ENCODE data around the gene TP53TG5. TPM values are rescaled to one million over a fixed set of nuclear protein-coding genes. Genes with fewer than 3 reads are reported as not detected.

The TP53TG5 gene
- total RNA-seq, 6 experiments from 2014 or later = not detected

GRCh38 chr20:45406260-45407066, 28.3 kb upstream of the TP53TG5 start:
- Histone ChIP-seq H3K27ac (peak overlapping the region; percentile 28 to 40 (median 30)), H3K36me3 (peaks cover 0 to 3% (median 0%) of the 10 kb centered on the region in 4 donors), H3K9me3 (no peaks in the 10 kb centered on the region), H3K4me1 (peaks cover 0 to 9% (median 0%) of the 10 kb centered on the region in 4 donors), H3K4me3 (peak overlapping the region; percentile 65 to 73 (median 66)), H3K27me3 (no peaks in the 10 kb centered on the region)
- peak; percentile 9 for TF ChIP-seq POLR2A (IDR thresholded peaks at IDR 0.05)
- no peak for TF ChIP-seq CTCF (IDR thresholded peaks at IDR 0.05)
- 2% methylated on average over 21 of the region's 87 CpGs for WGBS (ENCODE audit: insufficient coverage, low coverage, low lambda C conversion rate, missing lambda C conversion rate)
- intact Hi-C loops (cut with DNase I) = no loop called here
- ATAC-seq (peak; percentile 57 to 69 (median 60)), DNase-seq (peak in 2 of 3 donors; percentile 61 to 73)

- DNase-seq = peak in 1 of 3 donors; percentile 31
- H3K36me3 ChIP-seq = peaks cover 0 to 3% (median 0%) of the 10 kb centered on the region in 4 donors
Measured at GRCh38 chr20:45405571-45406259, 27.6 kb upstream of the TP53TG5 start.

GRCh38 chr20:45404438-45404837, 26.3 kb upstream of the TP53TG5 start:
- no peak for ATAC-seq
- Histone ChIP-seq H3K36me3 (no peaks in the 10 kb centered on the region), H3K27ac (no peak overlapping the region), H3K4me3 (no peak overlapping the region), H3K27me3 (no peaks in the 10 kb centered on the region), H3K4me1 (peaks cover 0 to 9% (median 0%) of the 10 kb centered on the region in 4 donors), H3K9me3 (peaks cover 0 to 4% (median 0%) of the 10 kb centered on the region in 4 donors)
- no peak for TF ChIP-seq CTCF (IDR thresholded peaks at IDR 0.05)
- TF ChIP-seq POLR2A (IDR thresholded peaks at IDR 0.05) = no peak
- WGBS (ENCODE audit: insufficient coverage, low coverage, low lambda C conversion rate, missing lambda C conversion rate) = 93% methylated on average over 1 of the region's 1 CpG
- intact Hi-C loops (cut with DNase I) = no loop called here
- no peak for DNase-seq

More at GRCh38 chr20:45405571-45406259, 27.6 kb upstream of the TP53TG5 start:
- ATAC-seq = peak; percentile 14 to 34 (median 24)
- intact Hi-C loops (cut with DNase I) = no loop called here
- H3K27me3 ChIP-seq = no peaks in the 10 kb centered on the region
- WGBS (ENCODE audit: insufficient coverage, low coverage, low lambda C conversion rate, missing lambda C conversion rate) = 22% methylated on average over 8 of the region's 49 CpGs
- peaks cover 0 to 9% (median 0%) of the 10 kb centered on the region in 4 donors for H3K4me1 ChIP-seq
- H3K4me3 ChIP-seq = peak overlapping the region; percentile 65 to 73 (median 66)
- H3K27ac ChIP-seq = peak overlapping the region in 2 of 3 donors; percentile 28 to 40
- no peaks in the 10 kb centered on the region for H3K9me3 ChIP-seq
- TF ChIP-seq CTCF (IDR thresholded peaks at IDR 0.05) (no peak), POLR2A (IDR thresholded peaks at IDR 0.05) (no peak)

GRCh38 chr20:45402946-45403345, 24.8 kb upstream of the TP53TG5 start:
- TF ChIP-seq POLR2A (IDR thresholded peaks at IDR 0.05) (no peak), CTCF (IDR thresholded peaks at IDR 0.05) (no peak)
- Histone ChIP-seq H3K36me3 (no peaks in the 10 kb centered on the region), H3K9me3 (peaks cover 0 to 4% (median 0%) of the 10 kb centered on the region in 4 donors), H3K27me3 (no peaks in the 10 kb centered on the region), H3K27ac (no peak overlapping the region), H3K4me1 (peaks cover 0 to 9% (median 0%) of the 10 kb centered on the region in 4 donors), H3K4me3 (no peak overlapping the region)
- intact Hi-C loops (cut with DNase I) = no loop called here
- ATAC-seq (no peak), DNase-seq (no peak)
- WGBS (ENCODE audit: insufficient coverage, low coverage, low lambda C conversion rate, missing lambda C conversion rate) = 100% methylated on average over 1 of the region's 1 CpG

All from right lobe of liver (tissue), 6 donors.